Measurements from ENCODE around the gene HFM1.

DNA sequence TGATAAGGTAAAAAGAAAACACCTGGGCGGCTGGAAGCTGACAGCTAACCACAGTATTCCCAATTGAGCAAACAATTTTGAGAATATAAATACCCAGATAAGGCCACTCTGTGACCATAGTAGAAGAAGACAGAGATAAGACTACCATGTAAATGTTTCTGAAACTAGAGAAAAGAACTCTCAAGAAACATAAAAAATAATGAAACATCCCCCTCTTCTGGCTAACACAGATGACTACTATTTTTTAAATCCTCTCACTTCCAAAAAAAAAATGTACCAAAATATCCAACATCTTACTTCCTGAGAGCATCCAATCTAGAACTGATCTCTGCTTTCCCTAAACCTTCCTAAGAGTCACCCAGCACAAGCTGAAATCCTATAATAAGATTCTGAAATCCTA is 125.9 kb downstream of the HFM1 start:
- TF ChIP-seq CTCF (IDR thresholded peaks at IDR 0.05; ENCODE audit: insufficient read depth, low read length) (no peak), REST (IDR thresholded peaks at IDR 0.05; ENCODE audit: insufficient replicate concordance, low read depth) (no peak), POLR2AphosphoS5 (IDR thresholded peaks at IDR 0.05; ENCODE audit: low read depth) (no peak), GABPA (IDR thresholded peaks at IDR 0.05; ENCODE audit: low read depth) (no peak), SPI1 (IDR thresholded peaks at IDR 0.05; ENCODE audit: borderline replicate concordance, low read depth) (no peak)
